Measurements from ENCODE around the gene C1orf198.

Gene C1orf198

GRCh38 chr1:230806552-230806951 lies 61.8 kb downstream of the C1orf198 start:
- Histone ChIP-seq H3K27me3 (no peaks in the 10 kb centered on the region), H3K9ac (no peak overlapping the region), H3K4me3 (no peak overlapping the region), H3K4me1 (no peaks in the 10 kb centered on the region), H3K36me3 (no peaks in the 10 kb centered on the region), H4K20me1 (no peaks in the 10 kb centered on the region), H3K27ac (no peak overlapping the region), H3K4me2 (no peak overlapping the region), H3K9me3 (peaks cover 19% of the 10 kb centered on the region)
- TF ChIP-seq Cebpa-rat (IDR thresholded peaks at IDR 0.05): no peak

GRCh38 chr1:230804396-230804795 lies 63.9 kb downstream of the C1orf198 start:
- H4K20me1 ChIP-seq: no peaks in the 10 kb centered on the region
- no peak for TF ChIP-seq Cebpa-rat (IDR thresholded peaks at IDR 0.05)
- H3K4me3 ChIP-seq: no peak overlapping the region
- H3K27ac ChIP-seq: no peak overlapping the region
- no peaks in the 10 kb centered on the region for H3K36me3 ChIP-seq
- H3K9ac ChIP-seq: no peak overlapping the region
- peaks cover 13% of the 10 kb centered on the region for H3K9me3 ChIP-seq
- H3K4me2 ChIP-seq: no peak overlapping the region
- no peaks in the 10 kb centered on the region for H3K27me3 ChIP-seq
- no peaks in the 10 kb centered on the region for H3K4me1 ChIP-seq

- Histone ChIP-seq H3K9me3 (no peaks in the 10 kb centered on the region), H3K4me2 (no peak overlapping the region), H3K4me1 (peaks cover 7% of the 10 kb centered on the region; the same call in 1 of the 2 replicates), H4K20me1 (no peaks in the 10 kb centered on the region), H3K27ac (no peak overlapping the region), H3K4me3 (no peak overlapping the region), H3K27me3 (no peaks in the 10 kb centered on the region), H3K9ac (no peak overlapping the region), H3K36me3 (no peaks in the 10 kb centered on the region)
- no peak for TF ChIP-seq Cebpa-rat (IDR thresholded peaks at IDR 0.05)
Measured at GRCh38 chr1:230800891-230801840, 67.2 kb downstream of the C1orf198 start.

- Histone ChIP-seq H3K4me2 (no peak overlapping the region), H3K4me3 (no peak overlapping the region), H3K27me3 (no peaks in the 10 kb centered on the region), H3K36me3 (no peaks in the 10 kb centered on the region), H4K20me1 (no peaks in the 10 kb centered on the region), H3K9me3 (no peaks in the 10 kb centered on the region), H3K9ac (no peak overlapping the region), H3K4me1 (peaks cover 12% of the 10 kb centered on the region; the same call in 1 of the 2 replicates), H3K27ac (no peak overlapping the region)
- no peak for TF ChIP-seq Cebpa-rat (IDR thresholded peaks at IDR 0.05)
Measured at GRCh38 chr1:230798491-230798890, 69.8 kb downstream of the C1orf198 start.

GRCh38 chr1:230797942-230798365 lies 70.4 kb downstream of the C1orf198 start:
- TF ChIP-seq Cebpa-rat (IDR thresholded peaks at IDR 0.05): no peak
- Histone ChIP-seq H3K27ac (no peak overlapping the region), H3K36me3 (no peaks in the 10 kb centered on the region), H3K4me2 (no peak overlapping the region), H4K20me1 (no peaks in the 10 kb centered on the region), H3K4me1 (peaks cover 17% of the 10 kb centered on the region), H3K9ac (no peak overlapping the region), H3K27me3 (no peaks in the 10 kb centered on the region), H3K4me3 (no peak overlapping the region), H3K9me3 (no peaks in the 10 kb centered on the region)

- Histone ChIP-seq H3K36me3 (no peaks in the 10 kb centered on the region), H3K27ac (no peak overlapping the region), H3K4me3 (no peak overlapping the region), H3K4me2 (no peak overlapping the region), H3K9ac (no peak overlapping the region), H4K20me1 (no peaks in the 10 kb centered on the region), H3K9me3 (no peaks in the 10 kb centered on the region), H3K27me3 (no peaks in the 10 kb centered on the region), H3K4me1 (peaks cover 22% of the 10 kb centered on the region)
- TF ChIP-seq Cebpa-rat (IDR thresholded peaks at IDR 0.05): no peak
Measured at GRCh38 chr1:230797376-230797920, 70.9 kb downstream of the C1orf198 start.

- Histone ChIP-seq H3K4me2 (no peak overlapping the region), H4K20me1 (no peaks in the 10 kb centered on the region), H3K27ac (no peak overlapping the region), H3K4me3 (no peak overlapping the region), H3K4me1 (peaks cover 30% of the 10 kb centered on the region), H3K36me3 (no peaks in the 10 kb centered on the region), H3K9ac (no peak overlapping the region), H3K27me3 (no peaks in the 10 kb centered on the region), H3K9me3 (no peaks in the 10 kb centered on the region)
- no peak for TF ChIP-seq Cebpa-rat (IDR thresholded peaks at IDR 0.05)
Measured at GRCh38 chr1:230796626-230797025, 71.7 kb downstream of the C1orf198 start.

- H3K4me3 ChIP-seq: no peak overlapping the region
- no peaks in the 10 kb centered on the region for H3K27me3 ChIP-seq
- no peaks in the 10 kb centered on the region for H4K20me1 ChIP-seq
- no peak for TF ChIP-seq Cebpa-rat (IDR thresholded peaks at IDR 0.05)
- H3K4me2 ChIP-seq: no peak overlapping the region
- H3K36me3 ChIP-seq: no peaks in the 10 kb centered on the region
- H3K9me3 ChIP-seq: no peaks in the 10 kb centered on the region
- no peak overlapping the region for H3K27ac ChIP-seq
- H3K4me1 ChIP-seq: peaks cover 32% of the 10 kb centered on the region
- no peak overlapping the region for H3K9ac ChIP-seq
Measured at GRCh38 chr1:230794871-230795605, 73.3 kb downstream of the C1orf198 start.

- Histone ChIP-seq H3K36me3 (no peaks in the 10 kb centered on the region), H3K27ac (no peak overlapping the region), H3K27me3 (no peaks in the 10 kb centered on the region), H3K4me2 (no peak overlapping the region), H4K20me1 (no peaks in the 10 kb centered on the region), H3K9ac (no peak overlapping the region), H3K4me1 (peaks cover 36% of the 10 kb centered on the region), H3K9me3 (no peaks in the 10 kb centered on the region), H3K4me3 (no peak overlapping the region)
- no peak for TF ChIP-seq Cebpa-rat (IDR thresholded peaks at IDR 0.05)
Measured at GRCh38 chr1:230794431-230794830, 73.9 kb downstream of the C1orf198 start.

GRCh38 chr1:230793463-230793745 lies 74.9 kb downstream of the C1orf198 start:
- Histone ChIP-seq H3K9ac (no peak overlapping the region), H4K20me1 (no peaks in the 10 kb centered on the region), H3K36me3 (no peaks in the 10 kb centered on the region), H3K4me2 (peak overlapping the region; percentile 73; the same call in 1 of the 2 replicates), H3K27ac (no peak overlapping the region), H3K4me1 (peaks cover 39% of the 10 kb centered on the region), H3K9me3 (no peaks in the 10 kb centered on the region), H3K4me3 (no peak overlapping the region), H3K27me3 (no peaks in the 10 kb centered on the region)
- no peak for TF ChIP-seq Cebpa-rat (IDR thresholded peaks at IDR 0.05)

Measured in BLaER1 (cell line).